OCI-LY7 (cell line): Measurements from ENCODE around the gene PRR16. TPM values are rescaled to one million over a fixed set of nuclear protein-coding genes. Genes with fewer than 3 reads are reported as not detected.
A peak's percentile ranks its signal among the peaks of the same experiment; 100 is the strongest.
"Not testable (repeated sequence)": the region's sequence is repeated elsewhere in the genome, so short reads cannot be mapped to it uniquely, and the experiment has no call there.

Experiments used
- Bru-seq: library from RNA; stranded (reverse); fragments of 400-500 nt; gene quantifications from one replicate; lab custom pipeline; 2021; lab: Mats Ljungman, UMichigan
- BruChase-seq, 2 experiments: library from RNA; stranded (reverse); fragments of 400-500 nt; gene quantifications; one replicate each; lab custom pipeline; 2021; lab: Mats Ljungman, UMichigan
- BruUV-seq: library from RNA; stranded (reverse); fragments of 400-500 nt; replicated peaks from 2 replicates; lab custom pipeline; 2021; lab: Mats Ljungman, UMichigan
- CTCF ChIA-PET: fragments of 300-600 bp; sonication (Branson Sonifier 250); formaldehyde crosslinking; loops from one replicate; lab custom pipeline; 2022; ENCODE audit warnings: antibody characterized with exemption; ENCODE audit not compliant: unreplicated experiment; lab: Charles Lee
- POLR2A ChIA-PET: fragments of 300-600 bp; sonication (Branson Sonifier 250); formaldehyde crosslinking; loops from one replicate; lab custom pipeline; 2022; ENCODE audit warnings: antibody characterized with exemption; lab: Charles Lee
- DNase-seq: peaks from one replicate; pipeline ENCODE4 v3.0.0-alpha.2; 2015; ENCODE audit warnings: low spot score
- H2AFZ ChIP-seq: fragments of 200-600 bp; sonication (generic), shearing (Covaris generic); 2 replicates; pipeline ENCODE4 v1.6.1; 2014; ENCODE audit warnings: mild to moderate bottlenecking, antibody characterized with exemption, low read length, moderate library complexity
- H3K27ac ChIP-seq: fragments of 200-600 bp; sonication (generic); 2 replicates; pipeline ENCODE4 v1.5.1; 2014; ENCODE audit warnings: mixed run types, low read depth, mild to moderate bottlenecking, moderate library complexity, low read length, inconsistent platforms; ENCODE audit not compliant: poor library complexity, severe bottlenecking
- H3K36me3 ChIP-seq: fragments of 200-600 bp; sonication (generic); 2 replicates; pipeline ENCODE4 v1.6.1; 2014; ENCODE audit warnings: mild to moderate bottlenecking, antibody characterized with exemption, low read length, moderate library complexity, mixed read lengths; ENCODE audit not compliant: insufficient read depth
- H3K4me1 ChIP-seq: fragments of 200-600 bp; sonication (generic); 2 replicates; pipeline ENCODE4 v1.5.1; 2014; ENCODE audit warnings: mild to moderate bottlenecking, low read length; ENCODE audit not compliant: insufficient read depth, poor library complexity, severe bottlenecking
- H3K4me2 ChIP-seq: fragments of 200-600 bp; sonication (generic); 2 replicates; pipeline ENCODE4 v1.6.1; 2014; ENCODE audit warnings: mild to moderate bottlenecking, low read length
- H3K4me3 ChIP-seq: fragments of 200-600 bp; sonication (generic); 2 replicates; pipeline ENCODE4 v1.5.1; 2014; ENCODE audit warnings: mild to moderate bottlenecking, low read depth, low read length; ENCODE audit not compliant: poor library complexity, severe bottlenecking
- H3K79me2 ChIP-seq: fragments of 200-600 bp; sonication (generic); 2 replicates; pipeline ENCODE4 v1.6.1; 2016; ENCODE audit warnings: low read depth, mild to moderate bottlenecking, low read length, moderate library complexity, mixed read lengths; ENCODE audit not compliant: insufficient read depth
- H3K9me2 ChIP-seq: fragments of 200-600 bp; sonication (generic); 2 replicates; pipeline ENCODE4 v1.6.1; 2016; ENCODE audit warnings: mild to moderate bottlenecking, low read length, mixed read lengths; ENCODE audit not compliant: insufficient read depth
- H3K9me3 ChIP-seq: fragments of 200-600 bp; sonication (generic); 2 replicates; pipeline ENCODE4 v1.6.1; 2014; ENCODE audit warnings: mild to moderate bottlenecking, mixed run types, low read length, mixed read lengths
- H4K20me1 ChIP-seq: fragments of 200-600 bp; sonication (generic); 2 replicates; pipeline ENCODE4 v1.6.1; 2014; ENCODE audit warnings: mild to moderate bottlenecking, antibody characterized with exemption, low read length, moderate library complexity, mixed read lengths; ENCODE audit not compliant: insufficient read depth
- EZH2phosphoT487 ChIP-seq: fragments of 200-600 bp; sonication (generic); IDR thresholded peaks from 2 replicates; pipeline ENCODE4 v1.6.1; 2018; ENCODE audit warnings: low read depth, borderline replicate concordance, mild to moderate bottlenecking, mixed run types, antibody characterized with exemption, low read length, moderate library complexity, mixed read lengths
- intact Hi-C: fragments of 100-400 bp; cut with micrococcal nuclease; formaldehyde crosslinking; loops from one replicate; pipeline ENCODE4 v1.10.0; 2022; ENCODE audit not compliant: unreplicated experiment
- long read RNA-seq: library from polyadenylated mRNA; stranded (forward); transcript quantifications from one replicate; pipeline ENCODE4 v2.0.0, GENCODE V29; 2022
- total RNA-seq, 2 experiments: library from RNA; depleted of rRNA in 1 of 2; stranded (reverse); fragments of >200 nt in 1 of 2; shearing (Covaris generic) in 1 of 2; gene quantifications; 2 replicates each; pipeline ENCODE4 v1.2.3, GENCODE V29; 2014 to 2022
- TF ChIP-seq, protein P1 (sequence below): fragments of 200-600 bp; sonication (generic); conservative IDR thresholded peaks from 2 replicates; pipeline ENCODE4 v1.5.1; 2014; ENCODE audit warnings: mild to moderate bottlenecking, antibody characterized with exemption, low read length, moderate library complexity, mixed read lengths

The PRR16 gene
- total RNA-seq (2014; rRNA removed; shearing (Covaris generic)) = not detected in 2 replicates
- not detected in 2 replicates for total RNA-seq (2022)
- percentile 8 among the genes with signal in this experiment for Bru-seq, nascent RNA
- percentile 6 among the genes with signal in this experiment for BruChase-seq, experiment 1, labeled RNA remaining after a 6-hour chase
- percentile 9 among the genes with signal in this experiment for BruChase-seq, experiment 2, labeled RNA remaining after a 2-hour chase
- long read RNA-seq = 0 reads

DNA sequence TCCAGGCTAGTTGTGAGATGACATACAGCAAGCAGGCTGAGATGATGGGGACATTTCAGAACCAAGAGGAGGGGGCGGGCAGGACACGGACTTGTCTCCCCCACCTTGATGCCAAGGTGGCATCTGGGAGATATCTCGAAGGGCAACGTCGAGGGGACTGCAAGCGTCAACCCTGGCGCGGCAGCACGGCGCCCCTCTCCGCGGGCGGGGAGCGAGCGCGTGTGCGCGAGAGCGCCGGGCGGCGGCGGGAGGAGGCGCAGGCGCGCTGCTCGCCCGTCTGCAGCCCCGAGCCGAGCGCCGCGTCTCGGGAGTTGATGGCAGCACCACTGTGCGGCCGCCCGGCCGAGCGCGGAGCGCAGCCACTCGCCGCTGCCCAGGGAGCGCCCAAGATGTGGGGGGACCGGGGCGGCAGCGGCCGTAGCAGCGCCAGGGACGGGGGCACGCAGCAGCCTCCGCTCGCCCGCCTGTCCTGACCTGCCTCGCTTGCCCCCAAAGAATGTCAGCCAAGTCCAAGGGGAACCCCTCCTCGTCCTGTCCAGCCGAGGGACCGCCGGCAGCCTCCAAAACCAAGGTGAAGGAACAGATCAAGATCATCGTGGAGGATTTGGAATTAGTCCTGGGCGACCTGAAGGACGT is at the start of gene PRR16:
Gene PRR16 (plus strand): TSS at position 310 of the 636 bp plus-strand sequence.
- H3K9me2 ChIP-seq = no peaks in the 10 kb centered on the region
- ChIA-PET CTCF (no interaction called here), POLR2A (no interaction called here)
- no peak for TF ChIP-seq EZH2phosphoT487
- TF ChIP-seq, protein P1, sequence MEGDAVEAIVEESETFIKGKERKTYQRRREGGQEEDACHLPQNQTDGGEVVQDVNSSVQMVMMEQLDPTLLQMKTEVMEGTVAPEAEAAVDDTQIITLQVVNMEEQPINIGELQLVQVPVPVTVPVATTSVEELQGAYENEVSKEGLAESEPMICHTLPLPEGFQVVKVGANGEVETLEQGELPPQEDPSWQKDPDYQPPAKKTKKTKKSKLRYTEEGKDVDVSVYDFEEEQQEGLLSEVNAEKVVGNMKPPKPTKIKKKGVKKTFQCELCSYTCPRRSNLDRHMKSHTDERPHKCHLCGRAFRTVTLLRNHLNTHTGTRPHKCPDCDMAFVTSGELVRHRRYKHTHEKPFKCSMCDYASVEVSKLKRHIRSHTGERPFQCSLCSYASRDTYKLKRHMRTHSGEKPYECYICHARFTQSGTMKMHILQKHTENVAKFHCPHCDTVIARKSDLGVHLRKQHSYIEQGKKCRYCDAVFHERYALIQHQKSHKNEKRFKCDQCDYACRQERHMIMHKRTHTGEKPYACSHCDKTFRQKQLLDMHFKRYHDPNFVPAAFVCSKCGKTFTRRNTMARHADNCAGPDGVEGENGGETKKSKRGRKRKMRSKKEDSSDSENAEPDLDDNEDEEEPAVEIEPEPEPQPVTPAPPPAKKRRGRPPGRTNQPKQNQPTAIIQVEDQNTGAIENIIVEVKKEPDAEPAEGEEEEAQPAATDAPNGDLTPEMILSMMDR = no peak
- H3K4me3 ChIP-seq = no peak within 1 kb of the TSS
- no peaks in the 10 kb centered on the region for H3K9me3 ChIP-seq
- H3K79me2 ChIP-seq = no peaks in the 10 kb centered on the region
- no TSS peak for BruUV-seq
- H3K27ac ChIP-seq = no peak within 1 kb of the TSS
- no peaks in the 10 kb centered on the region for H3K4me1 ChIP-seq
- intact Hi-C loops = no loop called here
- H4K20me1 ChIP-seq = no peaks in the 10 kb centered on the region
- DNase-seq = no peak
- no peak within 1 kb of the TSS; the same call in 1 of the 2 replicates for H3K4me2 ChIP-seq
- no peak within 1 kb of the TSS for H2AFZ ChIP-seq
- H3K36me3 ChIP-seq = no peaks in the 10 kb centered on the region

DNA sequence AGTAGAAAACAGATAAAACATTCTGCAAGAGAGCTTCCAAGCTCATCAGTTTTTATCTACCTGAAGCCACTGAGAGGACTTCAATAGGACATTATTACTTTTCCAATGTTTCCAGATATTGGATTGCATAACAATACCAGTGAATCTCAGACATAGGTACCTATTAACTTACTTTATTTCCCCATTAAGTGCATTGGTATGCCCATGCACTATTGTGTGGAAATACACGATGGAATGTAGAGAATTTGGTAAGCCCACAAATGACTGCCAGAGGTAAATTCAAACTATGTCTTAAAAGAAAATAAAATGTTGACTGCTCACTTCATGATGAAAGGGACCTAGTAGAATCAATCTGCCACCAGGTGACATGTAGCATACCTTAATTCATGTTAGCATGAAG is 48.1 kb upstream of the PRR16 start:
- DNase-seq = no peak
- no peaks in the 10 kb centered on the region for H3K9me2 ChIP-seq
- H3K4me2 ChIP-seq = no peak overlapping the region
- no peak overlapping the region for H3K27ac ChIP-seq
- no peaks in the 10 kb centered on the region for H3K4me1 ChIP-seq
- intact Hi-C loops = no loop called here
- no peak overlapping the region for H2AFZ ChIP-seq
- no TSS peak for BruUV-seq
- H3K79me2 ChIP-seq = no peaks in the 10 kb centered on the region
- POLR2A ChIA-PET = interaction anchor here (0.6 kb wide), 1 partner anchor 306 kb away, joined by 3 read pairs; no protein-coding TSS in a partner anchor
- H3K4me3 ChIP-seq = no peak overlapping the region
- CTCF ChIA-PET = no interaction called here
- TF ChIP-seq, protein P1 = no peak
- no peaks in the 10 kb centered on the region for H4K20me1 ChIP-seq
- H3K36me3 ChIP-seq = no peaks in the 10 kb centered on the region
- no peaks in the 10 kb centered on the region for H3K9me3 ChIP-seq

DNA sequence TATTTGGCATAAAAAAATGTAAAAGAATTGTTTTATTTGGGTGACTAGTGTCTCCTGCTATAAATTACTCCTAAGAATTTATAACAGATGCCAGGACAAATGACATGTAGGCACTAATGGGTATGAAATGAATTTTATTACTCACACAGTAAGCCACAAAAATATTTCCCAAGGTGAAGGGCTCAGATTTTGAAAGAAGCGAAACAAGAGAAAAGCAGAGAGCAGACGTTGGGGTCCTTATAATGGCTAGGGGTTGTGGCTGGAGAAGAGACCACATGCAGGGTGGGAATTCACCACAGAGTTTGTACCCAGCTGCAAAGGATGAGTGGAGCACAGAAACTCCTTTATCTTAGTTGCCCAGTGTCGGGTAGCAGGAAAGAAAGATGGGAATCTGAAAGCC is 45.0 kb upstream of the PRR16 start:
- H3K9me3 ChIP-seq = no peaks in the 10 kb centered on the region
- no TSS peak for BruUV-seq
- H2AFZ ChIP-seq = no peak overlapping the region

DNA sequence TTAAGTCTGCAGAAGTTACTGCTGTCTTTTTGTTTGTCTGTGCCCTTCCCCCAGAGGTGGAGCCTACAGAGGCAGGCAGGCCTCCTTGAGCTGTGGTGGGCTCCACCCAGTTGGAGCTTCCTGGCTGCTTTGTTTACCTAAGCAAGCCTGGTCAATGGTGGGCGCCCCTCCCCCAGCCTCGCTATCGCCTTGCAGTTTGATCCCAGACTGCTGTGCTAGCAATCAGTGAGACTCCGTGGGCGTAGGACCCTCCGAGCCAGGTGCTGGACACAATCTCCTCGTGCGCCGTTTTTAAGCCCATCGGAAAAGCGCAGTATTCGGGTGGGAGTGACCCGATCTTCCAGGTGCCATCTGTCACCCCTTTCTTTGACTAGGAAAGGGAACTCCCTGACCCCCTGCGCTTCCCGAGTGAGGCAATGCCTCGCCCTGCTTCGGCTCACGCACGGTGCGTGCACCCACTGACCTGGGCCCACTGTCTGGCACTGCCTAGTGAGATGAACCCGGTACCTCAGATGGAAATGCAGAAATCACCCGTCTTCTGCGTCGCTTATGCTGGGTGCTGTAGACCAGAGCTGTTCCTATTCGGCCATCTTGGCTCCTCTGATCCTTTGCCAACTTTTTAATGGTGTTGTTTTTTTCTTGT is 37.3 kb upstream of the PRR16 start:
- POLR2A ChIA-PET, H3K4me2 ChIP-seq, CTCF ChIA-PET, H3K9me2 ChIP-seq, H3K9me3 ChIP-seq, intact Hi-C loops, DNase-seq, H3K27ac ChIP-seq, H3K4me3 ChIP-seq, H4K20me1 ChIP-seq, H2AFZ ChIP-seq, H3K79me2 ChIP-seq, H3K4me1 ChIP-seq, H3K36me3 ChIP-seq, BruUV-seq: not testable (repeated sequence)

More for the DNA sequence above, 45.0 kb upstream of the PRR16 start:
- intact Hi-C loops = no loop called here
- no peak overlapping the region for H3K27ac ChIP-seq
- ChIA-PET POLR2A (no interaction called here), CTCF (no interaction called here)
- H3K36me3 ChIP-seq = no peaks in the 10 kb centered on the region
- no peaks in the 10 kb centered on the region for H3K4me1 ChIP-seq
- H3K4me3 ChIP-seq = no peak overlapping the region
- no peaks in the 10 kb centered on the region for H3K79me2 ChIP-seq
- TF ChIP-seq, protein P1 = no peak
- no peak for TF ChIP-seq EZH2phosphoT487
- DNase-seq = no peak
- no peak overlapping the region for H3K4me2 ChIP-seq
- no peaks in the 10 kb centered on the region for H4K20me1 ChIP-seq
- no peaks in the 10 kb centered on the region for H3K9me2 ChIP-seq
